GM12873 (cell line): ENCODE measurements around the gene CD44.

Experiments used
- TF ChIP-seq, protein P1 (sequence below): IDR thresholded peaks from 2 replicates; pipeline ENCODE4 v1.5.1; 2012; ENCODE audit warnings: low read depth, mild to moderate bottlenecking, moderate library complexity, low read length, control low read depth; ENCODE audit not compliant: insufficient read depth; ENCODE audit errors: missing control alignments

The CD44 gene

DNA sequence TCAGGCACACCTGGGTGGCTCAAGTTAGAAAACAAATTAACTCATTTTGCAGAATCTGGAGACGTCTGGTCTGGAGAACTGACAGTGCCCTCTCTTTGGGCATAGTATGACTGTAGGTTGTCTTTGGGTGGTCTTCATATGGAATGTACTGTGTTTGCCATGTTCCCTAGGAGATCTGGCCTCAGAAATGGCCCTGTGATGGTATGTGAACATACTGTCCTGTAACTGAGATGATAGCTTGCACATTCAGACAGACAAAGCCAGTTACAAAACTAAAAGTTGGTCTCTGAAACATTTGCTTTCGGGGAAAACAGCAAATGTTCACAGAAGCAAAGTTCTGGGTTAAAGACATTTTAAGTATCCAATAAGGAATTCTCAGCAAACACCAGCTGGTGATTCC is 29.7 kb downstream of the CD44 start:
- TF ChIP-seq, protein P1, sequence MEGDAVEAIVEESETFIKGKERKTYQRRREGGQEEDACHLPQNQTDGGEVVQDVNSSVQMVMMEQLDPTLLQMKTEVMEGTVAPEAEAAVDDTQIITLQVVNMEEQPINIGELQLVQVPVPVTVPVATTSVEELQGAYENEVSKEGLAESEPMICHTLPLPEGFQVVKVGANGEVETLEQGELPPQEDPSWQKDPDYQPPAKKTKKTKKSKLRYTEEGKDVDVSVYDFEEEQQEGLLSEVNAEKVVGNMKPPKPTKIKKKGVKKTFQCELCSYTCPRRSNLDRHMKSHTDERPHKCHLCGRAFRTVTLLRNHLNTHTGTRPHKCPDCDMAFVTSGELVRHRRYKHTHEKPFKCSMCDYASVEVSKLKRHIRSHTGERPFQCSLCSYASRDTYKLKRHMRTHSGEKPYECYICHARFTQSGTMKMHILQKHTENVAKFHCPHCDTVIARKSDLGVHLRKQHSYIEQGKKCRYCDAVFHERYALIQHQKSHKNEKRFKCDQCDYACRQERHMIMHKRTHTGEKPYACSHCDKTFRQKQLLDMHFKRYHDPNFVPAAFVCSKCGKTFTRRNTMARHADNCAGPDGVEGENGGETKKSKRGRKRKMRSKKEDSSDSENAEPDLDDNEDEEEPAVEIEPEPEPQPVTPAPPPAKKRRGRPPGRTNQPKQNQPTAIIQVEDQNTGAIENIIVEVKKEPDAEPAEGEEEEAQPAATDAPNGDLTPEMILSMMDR = no peak

DNA sequence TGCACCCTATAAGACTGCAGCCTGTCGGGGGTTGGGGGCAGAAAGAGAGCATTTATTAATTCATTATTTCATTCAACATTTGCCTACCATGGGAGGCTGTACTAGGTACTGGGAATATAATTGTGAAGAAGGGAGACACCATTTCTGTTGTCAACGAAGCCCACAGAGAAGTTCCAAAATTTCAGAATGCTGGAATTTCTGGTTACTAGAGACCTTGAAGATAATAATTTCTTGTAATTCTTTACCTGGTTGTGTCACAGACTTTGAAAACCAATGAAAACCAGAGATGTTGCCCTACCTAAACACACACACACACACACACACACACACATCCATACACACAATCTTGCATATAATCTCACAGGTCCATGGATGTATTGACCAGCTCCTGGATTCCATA is 30.1 kb downstream of the CD44 start:
- TF ChIP-seq, protein P1 = no peak

DNA sequence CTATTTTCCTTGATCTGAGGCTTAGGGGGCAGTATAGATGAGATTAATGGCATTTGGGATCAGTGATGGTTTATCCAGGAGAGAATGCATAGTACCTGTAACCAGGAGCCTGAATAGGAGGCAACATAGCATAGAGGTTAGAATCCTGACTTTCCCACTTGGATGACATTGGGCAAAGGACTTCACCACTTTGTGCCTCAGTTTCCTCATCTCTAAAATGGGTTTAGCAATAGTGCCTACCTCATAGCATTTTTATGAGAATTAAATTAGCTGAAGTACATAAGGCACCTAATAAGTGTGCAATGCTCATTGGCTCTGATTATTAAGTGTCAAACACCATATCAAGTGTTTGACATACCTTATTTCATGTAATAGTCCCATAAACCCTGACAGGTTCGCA is 30.8 kb downstream of the CD44 start:
- TF ChIP-seq, protein P1 = no peak

DNA sequence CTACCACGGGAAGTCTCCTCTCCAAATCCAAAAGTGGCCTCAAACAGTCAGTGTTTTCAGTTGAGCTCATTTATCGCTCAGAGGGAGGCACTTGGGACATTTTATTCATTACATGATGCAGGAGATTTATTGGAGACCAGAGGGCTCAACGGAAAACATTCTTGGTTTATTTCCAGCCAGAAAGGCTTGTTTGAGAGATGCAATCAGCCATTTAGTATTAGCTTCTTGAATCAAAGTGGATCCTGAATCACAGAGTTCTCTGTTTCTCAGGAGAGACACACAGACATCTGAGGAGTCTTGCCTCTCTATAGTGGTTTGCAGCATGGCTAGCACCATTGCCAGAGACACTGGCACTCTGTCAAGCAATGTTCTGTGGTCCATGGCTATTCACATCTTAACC is 31.5 kb downstream of the CD44 start:
- TF ChIP-seq, protein P1 = no peak

DNA sequence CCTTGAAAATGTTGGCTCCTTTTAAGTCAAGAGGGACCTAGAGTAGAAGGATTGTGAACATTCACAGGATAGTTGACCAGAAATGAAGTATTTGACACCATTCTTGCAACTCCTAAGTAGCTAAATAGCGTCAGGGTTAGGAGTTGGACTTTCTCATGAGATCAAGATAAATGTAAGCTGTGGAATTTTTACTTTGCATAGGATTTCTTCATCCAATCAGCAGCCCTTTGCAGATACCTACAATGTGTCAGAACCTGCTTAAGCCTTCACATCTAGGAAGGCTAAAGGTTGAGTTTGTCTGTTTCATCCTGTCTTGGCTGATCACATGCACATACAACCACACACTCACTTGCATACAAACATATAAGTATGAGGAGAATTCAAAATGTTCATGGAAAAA is 32.3 kb downstream of the CD44 start:
- TF ChIP-seq, protein P1 = no peak

DNA sequence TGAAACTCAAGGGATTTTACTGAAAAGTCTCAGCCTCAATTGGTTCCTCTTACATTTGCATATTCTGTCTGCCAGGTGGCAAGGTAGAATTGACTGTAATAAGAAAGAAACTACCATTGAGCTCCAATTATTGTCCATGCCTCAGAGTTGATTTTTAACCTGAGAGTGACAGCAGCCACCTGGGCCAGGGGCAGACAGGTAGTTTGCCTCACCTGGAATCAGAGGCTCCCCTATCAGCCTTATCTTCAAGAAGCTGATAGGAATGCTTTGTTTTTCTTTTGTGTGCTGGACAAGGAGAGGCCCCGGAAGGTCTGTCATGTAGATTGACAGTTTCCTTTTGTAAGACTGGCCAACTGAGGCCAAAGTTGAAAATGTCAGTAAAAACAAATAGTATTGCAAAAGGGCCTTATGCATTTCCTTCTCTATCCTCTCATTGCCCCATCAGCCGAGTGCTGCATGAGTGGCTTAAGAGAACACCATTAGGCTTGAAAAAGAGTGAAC is 34.1 kb downstream of the CD44 start:
- TF ChIP-seq, protein P1 = no peak

DNA sequence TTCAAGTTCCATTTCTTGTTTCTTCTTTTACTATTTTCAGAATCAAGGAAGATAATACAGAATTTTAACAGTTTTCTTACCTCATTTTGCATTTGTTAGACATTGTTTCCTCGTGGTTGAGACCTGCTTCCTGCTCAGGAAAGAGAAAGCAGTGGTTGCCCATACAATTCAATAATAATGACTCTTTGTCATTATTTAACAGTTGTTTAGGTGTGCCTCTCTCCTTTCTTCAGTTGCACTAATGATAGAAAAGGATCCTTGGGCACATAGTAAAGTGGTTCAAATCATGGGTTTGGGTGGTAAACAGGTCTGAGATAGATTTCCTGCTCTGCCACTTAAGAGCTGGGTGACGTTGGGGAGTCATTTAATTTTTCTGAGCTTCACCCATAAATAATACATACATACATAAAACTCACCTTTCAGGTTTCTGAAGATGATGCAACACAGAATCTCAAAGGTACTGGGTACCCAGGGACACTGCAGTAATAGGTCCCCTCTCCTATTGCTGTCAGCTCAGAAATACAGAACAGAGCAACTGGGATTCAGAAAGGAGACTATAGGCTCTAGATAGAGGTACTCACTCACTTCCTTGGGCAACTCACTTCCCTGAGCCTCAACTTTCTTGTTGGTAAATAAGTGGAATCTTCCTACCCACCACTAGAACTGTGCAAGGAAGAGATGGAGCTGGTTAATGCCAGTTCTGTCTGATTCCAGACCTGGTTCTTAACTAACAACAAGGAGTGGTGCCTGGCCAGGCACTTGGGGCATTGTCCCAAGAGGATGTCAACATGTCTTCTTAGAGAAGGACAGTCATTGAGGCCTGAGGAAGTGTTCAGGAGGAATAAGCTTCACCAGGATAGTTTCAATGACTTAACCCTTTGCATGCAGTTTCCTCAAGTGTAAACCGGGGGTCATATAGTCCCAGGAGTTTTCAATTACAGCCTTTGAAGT is 34.9 kb downstream of the CD44 start:
- TF ChIP-seq, protein P1 = no peak
